Esophagus (tissue), 2 donors: Measurements from ENCODE around the gene CARF. TPM values are rescaled to one million over a fixed set of nuclear protein-coding genes. Genes with fewer than 3 reads are reported as not detected.
"Not testable (repeated sequence)": the region's sequence is repeated elsewhere in the genome, so short reads cannot be mapped to it uniquely, and the experiment has no call there.

Experiments used
- H3K27ac ChIP-seq, 2 donors: one replicate each; pipeline ENCODE4 v1.5.1; 2013; ENCODE audit warnings: low read depth in 2 of 2, mild to moderate bottlenecking in 2 of 2, inconsistent platforms in 1 of 2, low read length in 1 of 2, moderate library complexity in 1 of 2
- H3K27me3 ChIP-seq, 2 donors: one replicate each; pipeline ENCODE4 v1.6.1; 2013; ENCODE audit warnings: low read length in 2 of 2, control low read depth in 1 of 2, mild to moderate bottlenecking in 1 of 2; ENCODE audit not compliant: insufficient read depth in 2 of 2, control insufficient read depth in 1 of 2
- H3K36me3 ChIP-seq, 2 donors: one replicate each; pipeline ENCODE4 v1.6.1; 2013; ENCODE audit warnings: low read length in 1 of 2; ENCODE audit not compliant: control insufficient read depth in 2 of 2, insufficient read depth in 2 of 2
- H3K4me1 ChIP-seq, 2 donors: one replicate each; pipeline ENCODE4 v1.6.1; 2013; ENCODE audit warnings: low read length in 1 of 2; ENCODE audit not compliant: control insufficient read depth in 2 of 2, insufficient read depth in 2 of 2
- H3K4me3 ChIP-seq, 2 donors: one replicate each; pipeline ENCODE4 v1.5.1; 2013; ENCODE audit warnings: low read length in 2 of 2, mild to moderate bottlenecking in 2 of 2, low read depth in 1 of 2, moderate library complexity in 1 of 2
- H3K9me3 ChIP-seq, 2 donors: one replicate each; pipeline ENCODE4 v1.6.1; 2013; ENCODE audit warnings: mild to moderate bottlenecking in 2 of 2, low read depth in 1 of 2, low read length in 1 of 2, moderate library complexity in 1 of 2; ENCODE audit not compliant: control insufficient read depth in 2 of 2, insufficient read depth in 1 of 2
- WGBS, 2 donors: extraction: QIAGEN DNeasy Blood & Tissue Kit; methylation state at CpG; one replicate each; pipeline ENCODE4 v1.1.7; 2013; 5-methylcytosine and 5-hydroxymethylcytosine counted together
- polyA plus RNA-seq, 2 donors: library from polyadenylated mRNA; stranded (reverse); fragments of 200-250 nt; gene quantifications; one replicate each; pipeline ENCODE4 v1.2.3, GENCODE V29; 2013
- donor health status: healthy with polysubstance abuse.
- donor health status: Bipolar disorder and iron deficiency.

Gene CARF
- polyA plus RNA-seq, 2 donors: 1.7 to 2.0 TPM

DNA sequence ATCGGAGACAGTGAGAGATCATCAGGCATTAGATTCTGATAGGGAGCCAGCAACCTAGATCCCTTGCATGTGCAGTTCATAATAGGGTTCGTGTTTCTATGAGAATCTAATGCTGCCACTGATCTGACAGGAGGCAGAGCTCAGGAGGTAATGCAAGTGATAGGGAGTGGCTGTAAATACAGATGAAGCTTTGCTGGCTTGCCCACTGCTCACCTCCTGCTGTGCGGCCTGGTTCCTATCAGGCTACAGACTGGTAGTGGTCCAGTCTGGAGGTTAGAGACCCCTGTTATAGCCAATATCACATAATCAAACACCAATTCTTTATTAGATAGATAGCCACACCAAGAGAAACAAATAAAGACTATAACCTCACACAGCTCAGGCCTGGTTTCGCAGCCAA lies 51.6 kb downstream of the CARF start:
- 95 to 96% methylated on average over 4 of the region's 4 CpGs for WGBS, 2 donors
- no peak overlapping the region for H3K4me3 ChIP-seq
- H3K4me1 ChIP-seq: no peaks in the 10 kb centered on the region
- H3K36me3 ChIP-seq: no peaks in the 10 kb centered on the region
- H3K27me3 ChIP-seq: no peaks in the 10 kb centered on the region
- no peaks in the 10 kb centered on the region for H3K9me3 ChIP-seq
- no peak overlapping the region for H3K27ac ChIP-seq

- Histone ChIP-seq H3K27me3 (no peaks in the 10 kb centered on the region), H3K36me3 (no peaks in the 10 kb centered on the region), H3K9me3 (no peaks in the 10 kb centered on the region), H3K4me1 (no peaks in the 10 kb centered on the region), H3K4me3 (no peak overlapping the region), H3K27ac (no peak overlapping the region)
- WGBS, 2 donors: 58 to 70% methylated on average over 5 of the region's 5 CpGs
Observed at GRCh38 chr2:202965810-202966460, 53.9 kb downstream of the CARF start.

- H3K4me1 ChIP-seq, H3K27ac ChIP-seq, H3K27me3 ChIP-seq, H3K9me3 ChIP-seq, H3K36me3 ChIP-seq, H3K4me3 ChIP-seq: not testable (repeated sequence)
- WGBS, 2 donors: 50 to 54% methylated on average over 2 of the region's 2 CpGs
Observed at GRCh38 chr2:202969404-202969803, 57.3 kb downstream of the CARF start.

GRCh38 chr2:202976809-202977208 lies 64.7 kb downstream of the CARF start:
- H3K36me3 ChIP-seq: peaks cover 3 to 4% of the 10 kb centered on the region in 2 donors
- H3K9me3 ChIP-seq: no peaks in the 10 kb centered on the region
- 96 to 99% methylated on average over 3 of the region's 3 CpGs for WGBS, 2 donors
- H3K4me3 ChIP-seq: no peak overlapping the region
- H3K4me1 ChIP-seq: no peaks in the 10 kb centered on the region
- no peak overlapping the region for H3K27ac ChIP-seq
- no peaks in the 10 kb centered on the region for H3K27me3 ChIP-seq

GRCh38 chr2:202982779-202983491 lies 70.9 kb downstream of the CARF start:
- Histone ChIP-seq H3K36me3 (peaks cover 3 to 4% of the 10 kb centered on the region in 2 donors), H3K4me1 (no peaks in the 10 kb centered on the region), H3K4me3 (no peak overlapping the region), H3K27ac (no peak overlapping the region), H3K27me3 (no peaks in the 10 kb centered on the region), H3K9me3 (no peaks in the 10 kb centered on the region)
- WGBS, 2 donors: 92 to 97% methylated on average over 3 of the region's 3 CpGs

DNA sequence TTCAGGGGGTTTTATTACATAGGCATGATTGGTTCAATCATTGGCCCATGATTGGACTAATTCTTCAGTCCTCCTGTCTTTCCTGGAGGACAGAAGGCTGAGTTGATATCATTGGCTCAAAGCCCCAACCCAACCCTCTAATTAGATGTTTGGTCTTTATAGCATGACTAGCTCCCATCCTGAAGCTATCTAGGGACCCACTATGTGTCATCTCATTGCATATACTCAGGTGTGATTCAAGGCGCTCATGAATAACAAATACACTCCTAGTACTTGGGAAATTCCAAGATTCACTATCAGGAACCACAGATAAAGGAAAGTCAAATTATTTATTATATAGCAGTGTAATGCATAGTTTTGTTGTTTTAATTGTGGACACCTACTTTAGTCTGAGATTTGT lies 77.7 kb downstream of the CARF start:
- no peaks in the 10 kb centered on the region for H3K27me3 ChIP-seq
- no peaks in the 10 kb centered on the region for H3K36me3 ChIP-seq
- H3K4me3 ChIP-seq: no peak overlapping the region
- 97% methylated on average over 1 of the region's 1 CpG for WGBS, 2 donors
- H3K4me1 ChIP-seq: no peaks in the 10 kb centered on the region
- H3K27ac ChIP-seq: no peak overlapping the region
- H3K9me3 ChIP-seq: no peaks in the 10 kb centered on the region

DNA sequence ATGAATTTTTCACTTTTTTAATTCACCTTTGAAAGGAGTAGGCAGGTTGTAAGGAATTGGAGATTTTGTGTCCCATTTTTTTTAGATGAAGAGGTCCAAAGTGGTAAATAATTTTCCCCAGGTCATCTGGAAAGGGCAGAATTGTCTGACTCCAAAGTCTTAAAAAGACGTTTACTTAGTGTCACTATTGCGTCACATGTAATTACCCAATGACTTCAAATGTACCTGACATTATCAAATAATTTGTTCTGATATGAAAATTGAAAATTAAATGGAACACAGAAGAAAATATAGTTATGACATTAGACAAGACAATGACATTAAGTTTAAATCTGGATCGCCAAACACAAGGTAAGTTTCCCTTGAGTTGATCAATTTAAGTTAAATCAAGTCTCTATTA lies 78.4 kb downstream of the CARF start:
- no peaks in the 10 kb centered on the region for H3K9me3 ChIP-seq
- H3K36me3 ChIP-seq: no peaks in the 10 kb centered on the region
- no peak overlapping the region for H3K27ac ChIP-seq
- H3K27me3 ChIP-seq: no peaks in the 10 kb centered on the region
- 90% methylated on average over 3 of the region's 3 CpGs for WGBS, 2 donors
- H3K4me3 ChIP-seq: no peak overlapping the region
- no peaks in the 10 kb centered on the region for H3K4me1 ChIP-seq

DNA sequence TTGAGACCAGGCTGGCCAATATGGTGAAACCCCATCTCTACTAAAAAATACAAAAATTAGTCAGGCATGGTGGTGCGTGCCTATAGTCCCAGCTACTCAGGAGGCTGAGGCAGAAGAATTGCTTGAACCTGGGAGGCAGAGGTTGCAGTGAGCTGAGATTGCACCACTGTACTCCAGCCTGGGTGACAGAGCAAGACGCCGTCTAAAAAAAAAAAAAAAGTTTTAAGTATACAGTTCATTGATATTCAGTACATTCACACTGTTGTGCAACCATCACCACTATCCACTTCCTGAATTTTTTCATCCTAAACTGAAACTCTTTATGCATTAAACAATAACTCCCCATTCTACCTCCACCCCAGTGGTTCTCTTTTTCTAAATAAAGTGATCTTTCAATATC lies 85.0 kb downstream of the CARF start:
- H3K4me3 ChIP-seq, H3K4me1 ChIP-seq, H3K27ac ChIP-seq, H3K27me3 ChIP-seq, H3K36me3 ChIP-seq, H3K9me3 ChIP-seq: not testable (repeated sequence)
- 52 to 58% methylated on average over 3 of the region's 3 CpGs for WGBS, 2 donors

DNA sequence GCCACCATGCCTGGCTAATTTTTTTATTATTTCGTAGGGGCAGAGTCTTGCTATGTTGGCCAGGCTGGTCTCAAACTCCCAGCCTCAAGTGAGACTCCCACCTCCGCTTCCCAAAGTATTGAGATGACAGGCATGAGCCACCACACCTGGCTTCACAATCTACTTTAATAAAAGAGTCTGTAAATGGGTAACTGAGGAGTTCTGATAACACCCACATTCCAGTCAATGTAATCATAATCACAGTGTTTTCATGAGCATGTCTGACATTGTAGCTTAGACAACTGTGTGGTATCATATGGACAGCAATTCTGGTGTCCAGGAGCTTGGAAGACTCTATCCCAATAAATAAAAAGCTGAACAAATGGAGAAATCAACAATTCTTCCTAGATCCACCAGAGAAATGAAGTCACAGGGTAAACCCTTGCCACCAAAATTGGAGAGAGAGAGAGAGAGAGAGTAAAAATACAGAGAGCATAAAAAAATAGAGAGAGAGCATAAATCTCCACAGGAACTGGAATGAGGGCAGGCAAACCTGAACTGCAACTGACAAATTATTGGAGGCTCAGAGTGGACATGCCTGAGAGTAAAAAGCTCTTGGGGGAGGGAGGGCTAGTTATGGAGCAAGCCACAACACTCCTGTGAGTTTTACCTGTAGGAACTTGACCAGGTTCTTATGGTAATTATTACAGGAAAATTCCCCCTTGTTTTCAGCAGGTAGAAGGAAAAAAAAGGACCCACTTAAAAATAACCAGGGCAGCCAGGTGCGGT lies 90.2 kb downstream of the CARF start:
- Histone ChIP-seq H3K4me1 (no peaks in the 10 kb centered on the region), H3K27ac (no peak overlapping the region), H3K36me3 (no peaks in the 10 kb centered on the region), H3K27me3 (no peaks in the 10 kb centered on the region), H3K9me3 (no peaks in the 10 kb centered on the region), H3K4me3 (no peak overlapping the region)
- 73 to 81% methylated on average over 3 of the region's 3 CpGs for WGBS, 2 donors
